ENCODE measurements around the gene CFAP53. TPM values are rescaled to one million over a fixed set of nuclear protein-coding genes. Genes with fewer than 3 reads are reported as not detected.
"Not testable (repeated sequence)": the region's sequence is repeated elsewhere in the genome, so short reads cannot be mapped to it uniquely, and the experiment has no call there.

The CFAP53 gene, protein sequence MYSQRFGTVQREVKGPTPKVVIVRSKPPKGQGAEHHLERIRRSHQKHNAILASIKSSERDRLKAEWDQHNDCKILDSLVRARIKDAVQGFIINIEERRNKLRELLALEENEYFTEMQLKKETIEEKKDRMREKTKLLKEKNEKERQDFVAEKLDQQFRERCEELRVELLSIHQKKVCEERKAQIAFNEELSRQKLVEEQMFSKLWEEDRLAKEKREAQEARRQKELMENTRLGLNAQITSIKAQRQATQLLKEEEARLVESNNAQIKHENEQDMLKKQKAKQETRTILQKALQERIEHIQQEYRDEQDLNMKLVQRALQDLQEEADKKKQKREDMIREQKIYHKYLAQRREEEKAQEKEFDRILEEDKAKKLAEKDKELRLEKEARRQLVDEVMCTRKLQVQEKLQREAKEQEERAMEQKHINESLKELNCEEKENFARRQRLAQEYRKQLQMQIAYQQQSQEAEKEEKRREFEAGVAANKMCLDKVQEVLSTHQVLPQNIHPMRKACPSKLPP
- 1 to 10 TPM; 2.5 to 3.9 (median 3.5) TPM for polyA plus RNA-seq (ENCODE audit: insufficient read length in 4 of 4)

DNA sequence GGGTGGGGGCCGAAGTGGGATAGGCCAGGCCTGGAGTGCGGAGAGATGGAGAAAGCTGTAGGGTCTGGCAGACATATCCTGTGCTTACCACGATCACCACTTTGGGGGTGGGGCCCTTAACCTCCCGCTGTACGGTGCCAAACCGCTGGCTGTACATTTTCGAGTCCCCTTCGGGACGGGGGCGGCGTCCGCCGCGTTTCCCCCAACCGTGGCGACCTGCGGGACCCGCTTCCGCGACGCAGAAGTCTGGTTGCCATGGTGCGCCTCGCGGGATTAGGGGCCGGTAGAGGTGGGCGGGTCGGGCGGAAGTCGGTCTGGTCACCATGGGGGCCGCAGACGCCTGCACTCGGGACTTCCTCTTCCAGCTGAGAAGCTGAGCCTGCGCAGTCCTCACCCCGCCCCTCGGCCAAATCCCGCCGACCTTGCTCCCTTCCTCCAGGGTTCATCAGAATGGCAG, at the start of gene CFAP53:
Gene CFAP53, minus strand, starts transcription at position 248 of the 457 bp plus-strand sequence. Its CDS starts 91 bp downstream, at position 157.
- DNase-seq (ENCODE audit: low read depth in 4 of 4, low spot score in 3 of 4), result peak; percentile 78 to 85 (median 80)

DNA sequence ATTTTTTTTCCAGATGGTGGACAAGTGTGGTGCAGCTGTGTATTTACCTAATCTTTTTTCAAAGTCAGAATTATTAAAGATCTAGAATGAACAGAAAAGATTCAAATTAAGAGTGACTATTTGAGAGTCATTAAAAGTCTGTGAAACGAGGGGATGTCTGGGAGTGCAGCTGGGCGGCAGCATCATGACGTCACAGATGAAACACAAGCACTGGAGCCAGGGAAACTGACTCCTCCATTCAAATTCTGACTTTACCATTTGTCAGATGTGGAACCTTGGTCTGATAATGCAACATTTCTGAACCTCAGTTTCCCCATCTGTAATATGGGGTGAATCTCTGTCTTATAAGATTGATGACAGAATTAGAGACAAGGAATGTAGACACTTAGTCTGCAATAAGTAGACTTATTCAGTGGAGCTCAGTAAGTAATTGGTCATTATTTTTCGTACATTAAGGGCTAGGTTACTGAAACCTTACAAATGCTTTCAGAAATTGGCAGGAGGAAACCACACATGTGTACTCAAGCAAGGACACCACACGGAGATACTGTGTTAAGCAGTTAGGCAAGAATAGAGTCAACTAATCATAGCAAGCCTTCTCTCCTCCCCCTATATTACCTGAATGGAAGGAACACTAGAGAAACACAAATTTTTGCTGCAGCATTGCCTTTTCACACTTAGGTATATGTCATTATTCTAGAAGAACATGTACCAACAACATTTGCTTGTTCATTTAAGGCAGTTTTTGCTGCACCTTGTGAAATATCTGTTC, 49.0 kb upstream of the CFAP53 start:
- no peak for DNase-seq (ENCODE audit: low read depth in 4 of 4, low spot score in 3 of 4)

DNA sequence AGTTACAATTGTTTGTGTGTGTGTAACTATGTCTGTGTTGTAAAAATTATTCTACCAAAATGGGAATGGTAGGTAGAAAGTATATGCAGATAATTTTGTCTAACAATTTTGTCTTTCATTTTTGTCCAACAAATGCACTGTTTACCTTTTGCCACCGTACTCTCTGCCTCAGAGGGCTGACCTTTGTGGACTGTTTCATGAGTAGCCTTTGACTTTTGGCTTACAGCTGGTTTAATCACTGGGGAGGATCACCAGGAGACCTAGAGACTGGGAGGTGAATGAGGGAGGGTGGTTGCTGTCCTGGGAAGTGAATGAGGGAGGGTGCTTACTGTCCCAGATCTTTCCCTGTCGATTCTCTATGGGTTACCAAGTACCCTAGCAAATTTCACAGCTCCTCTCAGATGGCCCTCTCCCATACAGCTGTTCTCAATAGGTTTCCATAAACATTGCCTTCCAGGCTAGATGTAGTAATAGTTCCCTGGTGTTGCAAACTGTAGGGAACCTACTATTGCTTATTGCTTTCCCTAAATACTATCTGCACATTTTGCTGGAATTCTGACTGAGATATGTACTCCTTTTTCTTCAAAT, 47.7 kb upstream of the CFAP53 start:
- DNase-seq (ENCODE audit: low read depth in 4 of 4, low spot score in 3 of 4), result no peak

DNA sequence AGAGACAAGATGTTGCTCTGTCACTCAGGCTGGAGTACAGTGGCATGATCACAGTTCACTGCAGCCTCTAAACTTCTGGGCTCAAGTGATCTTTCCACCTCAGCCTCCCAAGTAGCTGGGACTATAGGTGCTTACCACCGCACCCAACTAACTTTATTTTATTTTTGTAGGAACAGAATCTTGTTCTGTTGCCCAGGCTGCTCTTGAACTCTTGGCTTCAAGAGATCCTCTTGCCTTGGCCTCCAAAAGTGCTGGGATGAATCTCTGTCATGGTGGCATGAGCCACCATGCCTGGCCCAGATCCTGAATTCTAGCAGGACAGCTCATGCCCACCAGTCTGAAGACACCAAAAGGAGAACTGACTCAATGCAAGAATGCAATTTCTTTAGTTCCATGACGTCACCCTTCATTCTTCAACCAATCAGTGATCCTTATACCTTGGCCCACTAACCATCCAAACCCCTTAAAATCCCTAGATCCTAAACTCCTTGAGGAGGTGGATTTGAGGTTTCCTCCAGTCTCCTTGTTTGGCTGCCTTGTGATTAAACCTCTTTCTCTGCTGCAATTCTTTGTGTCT, 46.8 kb upstream of the CFAP53 start:
- DNase-seq (ENCODE audit: low read depth in 4 of 4, low spot score in 3 of 4), result no peak

DNA sequence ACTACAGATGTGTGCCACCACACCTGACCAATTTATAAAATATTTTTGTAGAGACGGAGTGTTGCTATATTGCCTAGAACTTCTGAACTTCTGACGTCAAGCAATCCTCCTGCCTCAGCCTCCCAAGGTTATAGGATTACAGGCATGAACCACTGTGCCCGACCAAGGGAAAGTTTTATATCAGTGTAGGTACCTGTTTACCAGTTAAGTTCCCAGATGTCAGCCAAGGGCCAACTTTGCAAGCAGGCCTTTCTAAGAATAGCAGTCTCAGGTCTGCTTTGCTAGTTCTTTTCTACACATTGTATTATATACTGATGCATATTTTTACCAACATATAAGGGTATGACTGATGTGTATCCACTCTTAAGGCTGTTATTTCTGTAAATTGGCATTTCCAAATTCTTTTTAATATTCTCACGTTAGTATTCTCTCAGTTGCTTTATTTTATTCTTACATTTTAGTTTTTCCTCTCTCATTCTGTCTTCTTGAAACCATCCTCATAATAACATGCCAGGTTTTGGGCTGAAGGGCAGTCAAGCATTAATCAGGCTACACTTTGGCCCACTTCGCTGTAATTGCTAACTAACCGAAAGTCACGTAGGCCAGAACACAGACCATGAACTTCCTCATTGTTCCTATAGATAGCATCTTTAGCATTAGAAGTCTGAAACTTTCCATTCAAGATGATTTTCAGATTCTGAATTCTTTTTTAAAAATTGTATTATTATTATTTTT, 46.2 kb upstream of the CFAP53 start:
- DNase-seq (ENCODE audit: low read depth in 4 of 4, low spot score in 3 of 4), result no peak

DNA sequence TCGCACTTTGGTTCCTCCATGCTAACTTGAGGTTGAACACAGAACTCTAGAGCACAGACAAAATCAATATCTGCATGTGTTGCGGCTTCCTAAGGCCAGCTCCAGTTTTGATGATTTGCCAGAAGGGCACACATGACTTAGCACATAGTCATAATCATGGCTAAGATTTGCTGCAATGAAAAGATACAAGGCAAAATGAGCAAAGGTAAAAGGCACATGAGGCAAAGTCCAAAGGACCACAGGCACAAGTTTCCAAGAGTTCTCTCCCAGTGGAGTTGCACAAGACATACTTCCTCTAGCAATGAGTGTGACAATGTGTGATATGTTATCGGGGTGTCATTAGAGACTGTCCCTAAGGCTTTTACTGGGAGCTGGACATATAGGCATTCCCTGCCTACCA, 45.4 kb upstream of the CFAP53 start:
- DNase-seq (ENCODE audit: low read depth in 4 of 4, low spot score in 3 of 4), result no peak

DNA sequence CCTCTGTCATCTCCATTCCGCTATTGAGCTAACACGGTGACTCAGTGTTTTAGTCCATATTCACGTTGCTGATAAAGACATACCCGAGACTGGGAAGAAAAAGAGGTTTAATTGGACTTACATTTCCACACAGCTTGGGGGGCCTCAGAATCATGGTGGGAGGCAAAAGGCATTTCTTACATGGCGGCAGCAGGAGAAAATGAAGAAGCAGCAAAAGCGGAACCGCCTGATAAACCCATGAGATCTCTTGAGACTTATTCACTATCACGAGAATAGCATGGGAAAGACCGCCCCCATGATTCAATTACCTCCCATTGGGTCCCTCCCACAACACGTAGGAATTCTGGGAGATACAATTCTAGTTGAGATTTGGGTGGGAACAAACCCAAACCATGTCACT, 43.8 kb upstream of the CFAP53 start:
- DNase-seq (ENCODE audit: low read depth in 4 of 4, low spot score in 3 of 4), result no peak

DNA sequence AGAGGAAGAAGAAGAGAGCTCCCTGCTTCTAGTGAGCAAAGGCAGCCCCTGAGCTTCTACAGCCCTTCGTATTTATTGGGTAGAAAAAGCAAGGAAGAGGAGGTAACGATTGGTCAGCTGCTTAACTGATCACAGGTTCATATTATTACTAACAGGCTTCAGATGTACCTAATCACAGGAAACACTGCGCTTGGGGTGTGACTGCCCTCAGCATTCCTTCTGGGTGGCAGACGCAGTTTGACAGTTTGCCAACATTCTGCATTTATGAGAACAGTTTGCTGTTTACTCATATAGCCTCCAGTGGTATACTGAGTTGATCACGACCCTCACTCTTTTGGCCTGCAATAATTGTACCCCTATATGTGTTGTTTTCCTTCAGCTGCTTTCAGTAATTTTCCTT, 42.6 kb upstream of the CFAP53 start:
- DNase-seq (ENCODE audit: low read depth in 4 of 4, low spot score in 3 of 4), result not testable (repeated sequence)

DNA sequence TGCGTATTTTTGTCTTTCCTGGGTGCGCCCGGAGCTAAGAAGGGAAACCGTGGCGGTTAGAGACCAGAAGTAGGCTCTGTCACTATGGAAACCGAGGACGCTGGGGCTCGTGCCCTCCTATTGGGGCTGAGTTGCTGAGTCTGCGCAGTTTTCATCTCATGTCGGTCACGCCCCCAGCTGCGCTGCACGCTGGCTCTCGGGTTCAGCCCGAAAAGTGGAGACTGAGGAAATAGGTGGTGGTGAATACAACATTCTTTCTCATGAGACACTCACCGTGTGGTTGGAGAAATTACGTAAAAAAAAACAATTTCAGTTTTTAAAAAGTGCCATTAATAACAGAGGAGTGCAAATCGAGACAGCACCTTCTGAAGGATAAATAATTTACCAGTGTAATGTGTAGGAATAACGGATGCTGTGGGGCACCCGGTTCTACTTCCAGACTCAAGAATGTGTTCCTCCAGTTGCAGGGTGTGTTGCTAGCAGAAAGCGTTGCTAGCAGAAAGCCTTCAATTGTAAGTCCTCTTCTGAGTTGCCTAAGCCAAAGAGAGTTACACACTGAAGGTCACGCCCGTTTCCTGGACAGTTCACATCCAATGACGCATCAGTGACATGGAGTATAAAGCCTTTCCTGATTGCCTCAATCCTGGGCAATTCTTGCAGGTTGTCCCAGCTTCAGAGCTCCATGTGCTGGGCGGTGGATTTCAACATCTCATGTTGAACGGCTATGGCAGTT, 41.6 kb upstream of the CFAP53 start:
- DNase-seq (ENCODE audit: low read depth in 4 of 4, low spot score in 3 of 4), result peak; percentile 70 to 79 (median 78)

DNA sequence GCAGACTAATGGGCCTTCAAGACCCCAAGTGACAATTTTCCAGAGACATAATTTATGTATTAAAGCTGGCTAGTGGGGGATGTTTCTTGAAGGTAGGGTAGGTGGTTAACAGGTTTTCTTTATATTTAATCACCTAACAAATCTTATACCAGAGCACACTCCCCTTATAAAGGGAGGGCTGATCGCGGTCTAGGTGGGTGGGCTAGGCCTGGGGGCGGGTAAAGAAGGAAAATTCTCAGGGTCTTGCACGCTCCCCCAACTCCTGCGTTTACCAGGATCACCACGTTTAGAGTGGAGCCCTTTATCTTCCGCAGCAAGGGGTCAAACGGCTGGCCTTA, 41.1 kb upstream of the CFAP53 start:
- DNase-seq (ENCODE audit: low read depth in 4 of 4, low spot score in 3 of 4), result no peak

DNA sequence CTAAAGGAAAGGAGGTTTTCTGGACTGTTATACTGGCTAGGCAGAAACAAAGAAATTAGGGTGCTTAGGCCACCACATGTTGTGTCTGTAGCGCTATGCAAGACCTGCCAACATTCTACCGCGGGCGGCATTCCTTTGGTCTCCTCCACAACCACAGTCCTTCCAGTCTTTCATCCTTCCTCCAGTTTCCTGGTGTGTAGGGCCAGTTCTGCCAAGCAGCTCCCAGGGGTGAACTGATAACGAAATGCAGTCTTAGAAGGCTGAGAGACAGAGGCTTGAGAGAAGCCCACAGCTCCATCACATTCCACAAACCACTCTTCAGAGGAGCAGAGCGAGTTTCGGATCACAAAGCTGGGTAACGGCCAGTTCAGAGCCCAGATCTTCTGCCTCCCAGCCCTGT, 40.6 kb upstream of the CFAP53 start:
- DNase-seq (ENCODE audit: low read depth in 4 of 4, low spot score in 3 of 4), result no peak

DNA sequence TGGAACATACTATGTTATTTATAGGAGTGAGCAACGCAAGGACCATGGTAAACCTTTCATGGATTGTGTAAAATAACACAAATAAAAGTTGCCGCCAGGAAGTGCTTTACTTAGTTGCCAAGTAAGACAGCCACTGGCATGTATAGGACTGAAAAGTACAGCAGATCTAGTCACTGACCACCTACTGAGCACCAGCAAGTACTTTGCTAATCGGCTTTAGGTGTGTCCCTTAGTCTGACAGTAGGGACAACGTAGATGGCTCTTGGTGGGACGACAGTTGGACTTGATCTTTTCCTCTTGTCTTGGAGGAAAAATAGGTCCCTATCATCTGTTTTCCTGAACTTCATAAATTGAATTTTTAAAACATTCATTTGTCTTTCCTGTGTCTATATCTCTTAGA, 34.8 kb upstream of the CFAP53 start:
- no peak for DNase-seq (ENCODE audit: low read depth in 4 of 4, low spot score in 3 of 4)

DNA sequence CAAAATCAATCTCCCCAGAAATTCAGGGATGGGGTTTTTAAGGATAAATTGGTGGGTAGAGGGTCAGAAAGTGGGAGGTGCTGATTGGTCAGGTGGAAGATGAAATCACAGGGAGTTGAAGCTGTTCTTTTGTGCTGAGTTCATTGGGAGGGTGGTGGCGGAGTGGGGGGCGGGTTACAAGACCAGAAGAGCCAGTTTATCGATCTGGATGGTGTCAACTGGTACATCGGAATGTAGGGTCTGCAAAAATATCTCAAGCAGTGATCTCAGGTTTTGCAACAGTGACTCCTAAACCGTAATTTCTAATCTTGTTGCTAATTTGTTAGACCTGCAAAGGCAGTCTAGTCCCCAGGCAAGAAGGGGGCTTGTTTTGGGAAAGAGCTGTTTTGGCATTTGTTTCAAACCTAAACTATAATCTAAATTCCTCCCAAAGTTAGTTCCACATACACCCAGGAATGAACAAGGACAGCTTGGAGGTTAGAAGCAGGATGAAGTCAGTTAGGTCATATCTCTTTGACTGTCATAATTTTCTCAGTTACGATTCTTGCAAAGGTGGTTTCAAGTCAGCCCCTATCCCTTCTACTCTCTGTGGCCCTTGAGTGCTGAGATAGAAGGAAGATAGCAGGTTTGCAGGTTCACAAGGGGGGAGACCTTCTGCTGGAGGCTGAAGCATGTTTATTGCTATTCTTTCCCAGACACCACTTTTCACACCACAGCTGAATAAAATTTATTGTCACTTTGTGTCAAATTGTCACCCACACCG, 33.5 kb upstream of the CFAP53 start:
- DNase-seq (ENCODE audit: low read depth in 4 of 4, low spot score in 3 of 4), result no peak

DNA sequence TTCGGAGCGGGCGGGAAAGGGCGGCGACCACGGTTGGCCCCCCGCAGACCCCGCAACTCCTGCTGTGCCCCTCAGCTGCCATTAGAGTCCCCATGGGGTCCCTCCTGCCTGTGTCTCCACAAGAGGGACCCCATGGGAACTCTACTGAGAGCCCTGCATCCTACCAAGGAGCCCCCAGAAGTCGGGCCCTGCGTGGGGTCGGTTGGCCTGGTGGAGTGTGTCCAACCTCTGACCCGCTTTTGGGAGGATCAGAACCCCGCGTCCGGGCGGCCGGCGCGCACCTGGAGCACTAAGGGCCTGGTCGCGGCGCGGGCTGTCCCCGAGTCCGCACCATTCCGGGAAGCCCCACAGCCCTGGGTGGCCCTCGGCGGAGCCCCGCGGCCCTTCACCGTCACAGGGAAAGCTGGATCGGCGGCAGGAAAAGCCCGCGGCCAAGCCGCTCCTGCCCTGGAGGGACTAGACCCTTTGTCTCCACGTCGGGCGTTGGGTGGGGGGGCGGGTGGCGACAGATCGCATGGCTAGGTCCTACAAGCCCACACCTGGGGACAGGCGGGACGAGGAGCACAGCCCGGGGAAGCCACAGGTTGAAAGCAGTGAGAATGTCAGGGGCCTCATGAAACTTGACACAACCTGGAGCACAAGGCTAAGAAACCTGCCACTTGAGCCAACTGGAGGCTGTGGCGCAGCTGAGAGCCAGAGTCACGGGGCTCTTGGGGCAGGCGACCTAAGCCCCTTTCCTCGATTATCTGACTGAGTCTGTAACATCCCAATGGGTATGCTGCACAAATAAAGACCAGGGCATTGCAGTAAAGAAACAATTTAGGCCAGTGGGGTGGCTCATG, 32.4 kb upstream of the CFAP53 start:
- DNase-seq (ENCODE audit: low read depth in 4 of 4, low spot score in 3 of 4), result no peak

DNA sequence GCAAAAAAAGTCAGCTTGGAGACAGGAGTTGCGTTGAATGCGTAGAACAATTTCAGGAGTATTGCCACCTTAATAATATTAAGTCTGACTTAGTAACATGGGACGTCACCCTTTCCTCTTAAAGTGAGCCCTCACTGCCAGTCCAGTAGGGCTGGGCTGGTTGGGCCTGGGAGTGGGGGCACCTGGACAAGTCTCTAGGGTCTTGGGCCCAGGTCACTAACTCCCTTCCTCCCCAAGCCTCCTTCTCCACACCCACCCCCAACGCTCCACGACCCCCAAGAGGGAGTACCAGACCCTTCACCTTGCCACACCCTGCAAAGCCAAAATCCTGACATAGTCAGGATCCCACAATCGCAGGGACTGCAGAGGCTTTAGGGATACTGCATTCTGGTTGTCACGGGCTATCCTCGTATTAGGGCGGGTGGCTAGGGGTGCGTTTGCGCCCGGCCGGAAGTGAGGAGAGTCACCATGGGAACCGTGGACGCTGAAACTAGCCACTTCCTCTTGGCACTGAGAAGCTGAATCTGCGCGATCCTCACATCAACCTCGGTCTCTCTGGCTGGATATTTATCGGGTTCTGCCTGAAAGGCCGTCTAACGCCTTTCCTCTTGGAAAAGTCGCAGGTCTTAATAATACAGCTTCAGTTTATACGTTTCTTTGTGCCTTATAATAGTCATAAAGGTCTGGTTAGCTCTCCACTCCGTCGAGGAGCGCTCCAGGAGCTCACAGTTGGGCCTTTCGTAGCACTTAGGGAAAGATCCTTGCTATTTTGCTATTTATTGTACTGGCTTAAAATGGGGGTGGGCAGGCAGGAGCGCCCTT, 31.5 kb upstream of the CFAP53 start:
- DNase-seq (ENCODE audit: low read depth in 4 of 4, low spot score in 3 of 4), result peak; percentile 60 to 70 (median 62)

DNA sequence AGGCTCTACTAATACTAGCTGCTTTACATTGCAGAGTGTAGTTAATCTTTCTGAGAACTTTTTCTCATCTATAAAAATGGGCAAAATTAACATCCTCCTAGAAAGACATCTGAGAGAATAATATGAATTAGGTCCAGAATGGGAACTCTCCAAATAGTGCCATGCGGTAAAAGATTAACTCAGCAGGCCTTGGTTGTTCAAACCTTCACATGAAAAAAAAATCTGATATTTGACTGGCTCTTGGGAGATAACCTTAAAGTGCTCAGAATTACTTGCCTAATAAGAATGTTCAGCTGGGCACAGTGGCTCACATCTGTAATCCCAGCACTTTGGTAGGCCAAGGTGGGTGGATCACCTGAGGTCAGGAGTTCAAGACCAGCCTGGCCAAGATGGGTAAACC, 26.7 kb upstream of the CFAP53 start:
- no peak for DNase-seq (ENCODE audit: low read depth in 4 of 4, low spot score in 3 of 4)

DNA sequence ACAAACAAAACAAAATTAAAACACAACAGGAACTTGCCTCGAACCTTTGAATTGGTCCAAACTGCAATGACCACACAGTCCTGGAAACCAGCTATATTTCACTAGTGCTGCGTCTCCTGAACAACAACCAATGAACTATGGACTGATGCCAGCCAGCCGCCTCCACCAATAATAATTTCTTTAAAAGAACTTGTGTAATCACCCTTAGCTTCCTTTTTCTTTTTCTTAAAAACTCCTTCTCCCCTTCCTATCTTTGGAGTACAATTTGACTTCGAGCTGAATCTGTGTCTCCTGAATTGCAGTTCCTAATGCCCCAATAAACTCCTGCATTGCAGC, 22.8 kb upstream of the CFAP53 start:
- no peak for DNase-seq (ENCODE audit: low read depth in 4 of 4, low spot score in 3 of 4)
